GM18858 (cell line): ENCODE data around the gene IGFBP2.

Source experiments
- ATAC-seq: cut with Tn5 transposase; IDR thresholded peaks from one replicate; pipeline ENCODE4 v1.9.1; 2021; ENCODE audit not compliant: unreplicated experiment

IGFBP2 gene

DNA sequence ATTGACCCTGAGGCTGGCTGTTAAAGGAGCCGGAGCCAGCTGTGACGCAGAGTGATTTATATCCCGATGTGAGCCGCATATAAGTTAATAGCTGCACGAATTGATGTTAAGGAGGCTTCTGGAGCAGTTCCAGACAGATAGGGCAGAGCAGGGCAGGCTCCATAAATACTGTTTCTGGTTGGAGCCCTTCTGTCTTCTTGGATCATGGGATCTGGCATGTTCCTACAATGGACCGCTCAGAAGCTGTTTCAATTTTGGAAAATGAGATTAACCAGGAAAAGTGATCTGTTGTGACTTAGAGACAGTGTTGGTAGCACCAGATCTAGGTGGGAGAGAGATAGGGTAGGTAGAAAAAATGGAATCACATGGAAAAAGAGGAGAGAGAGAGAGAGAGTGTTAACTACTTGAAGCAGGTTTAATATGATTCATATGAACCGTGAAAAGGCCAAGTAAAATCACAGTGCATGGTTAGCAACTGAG, 66.9 kb downstream of the IGFBP2 start:
- no peak for ATAC-seq

DNA sequence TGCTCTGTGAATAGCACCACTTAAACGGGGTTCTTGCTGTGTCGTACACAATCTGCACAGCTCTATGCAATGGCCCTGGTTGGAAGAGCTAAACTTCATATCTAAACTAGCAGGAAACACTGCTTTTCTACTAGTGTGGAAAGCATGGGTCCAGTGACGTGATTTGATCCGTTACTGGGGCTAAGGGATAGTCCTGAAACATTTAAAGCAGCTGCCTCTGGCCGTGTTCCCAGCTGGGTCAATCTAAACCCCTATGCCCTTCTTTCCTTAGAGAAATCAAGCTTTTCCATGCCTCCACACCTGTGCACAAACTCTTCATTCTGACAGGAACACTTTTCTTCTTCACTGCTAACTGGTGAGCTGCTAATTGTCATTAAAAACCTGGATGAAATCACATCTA, 67.6 kb downstream of the IGFBP2 start:
- no peak for ATAC-seq

DNA sequence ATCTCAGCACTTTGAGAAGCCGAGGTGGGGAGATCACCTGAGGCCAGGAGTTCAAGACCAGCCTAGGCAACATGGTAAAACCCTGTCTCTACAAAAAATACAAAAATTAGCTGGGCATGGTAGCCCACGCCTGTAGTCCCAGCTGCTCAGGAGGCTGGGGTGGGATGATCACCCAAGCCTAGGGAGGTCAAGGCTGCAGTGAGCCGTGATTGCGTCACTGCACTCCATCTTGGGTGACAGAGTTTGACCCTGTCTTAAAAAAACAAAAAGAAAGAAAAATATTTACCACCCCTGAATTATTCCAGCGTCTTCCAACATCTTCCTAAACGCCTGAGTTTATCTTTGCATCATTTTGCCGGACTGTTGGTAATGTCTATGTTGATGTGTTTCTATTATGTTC, 68.3 kb downstream of the IGFBP2 start:
- no peak for ATAC-seq

DNA sequence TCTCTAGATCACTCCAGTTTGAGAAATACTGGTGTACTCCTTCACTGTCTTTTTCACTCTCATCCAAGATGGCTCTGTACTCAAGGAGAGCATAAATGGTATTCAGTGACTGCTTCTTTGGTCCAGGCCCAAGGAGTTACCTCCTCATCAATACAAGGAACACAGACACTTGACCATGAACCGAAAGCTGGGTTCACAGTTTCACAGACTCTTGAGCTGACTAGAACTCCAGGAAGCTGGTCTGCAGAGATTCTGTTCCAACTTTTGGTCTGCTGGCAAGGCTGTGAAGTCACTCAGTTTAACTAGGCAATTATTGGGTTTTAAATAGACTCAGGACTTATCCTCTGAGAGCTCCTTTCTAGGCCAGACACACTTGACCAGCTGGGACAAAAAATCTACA, 69.5 kb downstream of the IGFBP2 start:
- ATAC-seq: no peak

DNA sequence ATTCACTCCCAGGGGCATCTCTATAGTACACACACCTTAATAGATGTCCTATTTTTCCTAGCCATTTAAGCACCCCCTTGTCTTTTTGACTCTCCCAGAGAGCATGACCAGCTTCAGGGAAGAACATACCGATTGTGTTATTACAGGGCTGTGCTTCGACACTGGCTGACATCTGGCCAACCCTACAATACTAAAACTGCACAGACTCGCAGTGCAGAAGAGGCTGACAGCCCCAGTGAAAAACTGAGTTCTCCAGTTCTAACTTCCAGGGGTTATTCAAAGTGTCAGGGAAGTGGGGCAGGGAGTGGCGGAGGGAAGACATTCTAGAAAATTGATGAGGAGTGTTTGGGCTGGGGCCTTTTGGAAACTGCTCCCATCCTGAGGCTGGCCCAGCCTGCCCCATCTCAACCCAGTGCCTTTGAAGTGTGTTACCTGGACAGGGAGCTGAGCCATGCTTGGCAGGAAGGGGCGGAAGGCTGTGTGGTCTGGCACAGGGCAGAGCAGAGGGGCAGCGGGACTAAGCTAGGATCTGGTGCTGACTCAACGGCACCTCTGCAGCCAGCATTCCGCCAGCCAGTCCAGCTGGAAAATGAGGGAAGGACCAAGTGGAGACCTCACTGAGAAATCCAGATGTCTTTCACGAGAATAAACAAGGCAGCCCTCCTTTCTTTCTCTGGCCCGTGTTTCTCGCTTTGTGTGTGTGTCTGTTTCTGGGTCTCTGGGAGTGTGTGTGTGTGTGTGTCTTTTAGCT, 77.5 kb downstream of the IGFBP2 start:
- ATAC-seq: no peak

DNA sequence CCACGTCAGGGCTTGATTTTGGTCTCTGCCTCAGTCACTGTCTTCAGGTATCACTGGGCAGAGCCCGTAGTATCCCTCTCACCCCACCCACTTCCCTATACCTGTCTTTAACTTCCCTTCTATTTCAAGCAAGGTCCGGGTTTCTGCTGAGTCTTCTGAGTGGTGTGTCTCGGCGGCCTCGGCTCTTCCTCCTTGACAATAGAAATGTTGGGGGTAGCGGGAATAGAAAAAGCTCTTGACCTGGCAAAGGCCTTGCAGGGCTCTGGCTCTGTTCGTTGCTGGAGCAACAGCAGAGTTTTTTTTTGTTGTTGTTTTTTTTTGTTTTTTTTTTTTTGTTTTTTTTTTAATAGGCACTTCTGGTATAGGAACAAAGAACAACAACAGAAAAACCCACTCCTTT, 78.1 kb downstream of the IGFBP2 start:
- no peak for ATAC-seq

DNA sequence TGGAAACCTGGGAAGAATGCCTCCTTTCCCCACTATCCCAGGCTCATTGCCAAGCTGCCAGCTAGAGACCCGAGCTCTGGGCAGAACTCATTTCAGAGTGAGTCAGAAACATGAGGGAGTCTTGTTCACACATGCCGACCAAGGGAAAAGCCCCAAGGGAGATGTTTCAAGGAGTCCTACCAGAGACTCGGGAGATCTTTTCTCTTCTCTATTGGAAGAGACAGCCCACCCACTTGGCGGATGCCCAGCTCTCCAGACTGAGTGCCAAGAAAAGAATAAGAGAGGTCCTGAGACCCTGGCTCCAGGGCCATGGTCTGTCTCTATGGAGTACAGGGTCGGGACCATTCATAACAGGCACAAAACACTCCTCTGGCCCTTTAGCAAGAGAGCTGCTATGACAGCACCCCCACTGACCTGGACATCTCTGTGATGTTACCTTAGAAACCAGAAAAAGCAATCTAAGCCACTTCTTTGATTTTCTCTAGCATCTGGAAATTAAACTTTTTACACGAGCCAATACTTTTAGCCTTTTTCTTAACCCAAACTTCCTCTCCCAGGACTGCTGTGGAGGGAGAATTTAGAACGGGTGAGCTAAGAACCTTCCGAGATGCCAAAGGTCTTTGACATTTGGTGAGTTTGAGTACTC, 80.6 kb downstream of the IGFBP2 start:
- no peak for ATAC-seq
